ENCODE data around the gene TRIM8.

The TRIM8 gene

DNA sequence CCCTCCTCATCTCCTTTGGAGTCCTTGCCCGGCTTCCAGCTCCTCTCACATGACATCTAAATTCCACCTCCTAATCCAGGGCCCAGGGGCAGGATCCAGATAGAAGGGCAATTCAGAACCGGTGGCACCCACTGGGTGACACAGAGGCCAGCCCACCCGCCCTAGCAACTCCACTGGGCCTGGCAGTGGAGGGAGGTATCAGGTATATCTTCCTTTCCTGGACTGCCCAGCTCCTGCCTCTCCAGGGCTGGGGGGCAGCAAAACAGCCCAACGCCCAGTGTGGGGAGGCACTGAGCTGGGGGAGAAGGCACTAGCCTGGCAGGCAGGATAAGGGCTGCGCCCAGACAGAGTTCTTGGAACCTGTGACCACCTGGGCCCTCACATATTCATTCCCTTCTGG lies 10.4 kb upstream of the TRIM8 start:
- DNase-seq = no peak

GRCh38 chr10:102634686-102635085 lies 9.6 kb upstream of the TRIM8 start:
- DNase-seq = no peak

- no peak for DNase-seq
Observed at GRCh38 chr10:102635377-102635776, 8.9 kb upstream of the TRIM8 start.

DNA sequence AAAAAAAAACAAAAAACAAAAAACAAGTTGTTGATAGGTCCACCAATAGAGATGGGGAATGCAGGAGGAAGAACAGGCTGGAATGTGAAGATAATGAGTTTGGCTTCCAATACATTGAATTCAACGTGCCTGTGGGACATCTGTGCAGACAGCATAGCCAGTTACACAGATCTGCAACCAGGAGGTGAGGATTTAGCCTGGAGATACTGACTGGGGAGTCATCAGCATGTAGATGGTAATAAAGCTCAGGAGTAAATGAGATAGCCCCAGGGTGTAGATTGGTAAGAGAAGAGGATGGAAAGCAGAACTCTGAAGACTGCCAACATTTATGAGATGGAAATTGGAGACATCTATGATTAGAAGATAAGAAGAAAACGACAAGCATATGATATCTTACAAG lies 4.7 kb upstream of the TRIM8 start:
- no peak for DNase-seq

DNA sequence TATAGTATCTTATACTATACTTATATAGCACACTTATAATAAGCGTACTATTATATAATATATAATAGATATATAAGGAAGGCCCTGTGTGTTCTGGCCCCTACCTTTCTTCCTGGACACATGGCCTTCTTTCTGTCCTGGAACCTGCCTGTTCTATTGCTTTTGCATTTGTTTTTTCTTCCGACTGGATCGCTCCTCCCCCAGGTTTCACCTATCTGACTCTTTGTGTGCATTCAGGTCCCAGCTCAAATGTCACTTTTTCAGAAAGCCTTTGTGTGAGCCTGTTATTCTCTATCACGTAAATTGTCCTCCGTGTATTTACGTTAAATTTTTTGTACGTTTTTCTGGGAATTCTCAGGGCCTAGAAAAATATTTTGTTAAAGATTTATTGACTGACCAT lies 2.9 kb upstream of the TRIM8 start:
- DNase-seq = no peak

DNA sequence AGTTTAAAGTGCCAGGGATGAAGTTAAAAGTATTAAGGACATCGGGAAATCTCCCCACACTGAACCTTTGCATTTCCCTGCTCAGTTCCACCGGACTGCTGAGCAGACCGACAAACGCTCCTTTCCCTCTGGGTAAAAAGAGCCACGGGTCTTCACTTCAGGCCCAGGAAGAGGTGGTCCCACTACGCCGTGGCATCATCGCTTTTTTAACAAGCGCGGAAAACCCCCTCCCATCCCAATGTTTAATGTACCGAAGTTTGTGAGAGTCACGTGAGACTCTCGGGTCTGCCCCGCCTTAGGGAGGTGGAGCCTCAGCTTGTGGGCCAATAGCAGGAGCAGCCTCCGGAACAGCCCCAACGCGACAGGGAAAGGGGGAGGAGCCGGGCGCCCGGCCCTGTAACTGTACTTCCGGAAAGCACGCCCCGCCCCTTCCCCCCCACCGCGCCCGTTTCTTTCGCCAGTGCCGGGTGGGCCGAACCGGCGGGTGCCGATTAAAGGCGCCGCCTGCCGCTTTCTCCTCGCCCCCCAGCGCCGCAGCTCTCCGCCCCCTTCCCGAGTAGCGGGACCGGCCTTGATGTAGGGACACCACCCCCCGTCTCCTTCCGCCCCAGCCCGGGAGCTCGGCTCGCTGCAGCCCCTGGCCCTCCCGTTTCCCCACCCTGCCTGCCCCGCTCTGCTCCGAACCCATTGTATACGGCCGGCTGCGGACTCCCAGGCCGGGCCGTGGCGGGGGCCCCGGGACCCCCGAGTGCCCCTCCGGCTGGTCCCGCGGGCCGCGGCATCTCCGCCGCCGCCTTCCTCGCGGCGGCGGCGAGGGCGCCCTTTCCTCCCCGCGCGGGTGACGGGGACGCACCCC lies 2.2 kb upstream of the TRIM8 start:
- DNase-seq = peak; percentile 69

DNA sequence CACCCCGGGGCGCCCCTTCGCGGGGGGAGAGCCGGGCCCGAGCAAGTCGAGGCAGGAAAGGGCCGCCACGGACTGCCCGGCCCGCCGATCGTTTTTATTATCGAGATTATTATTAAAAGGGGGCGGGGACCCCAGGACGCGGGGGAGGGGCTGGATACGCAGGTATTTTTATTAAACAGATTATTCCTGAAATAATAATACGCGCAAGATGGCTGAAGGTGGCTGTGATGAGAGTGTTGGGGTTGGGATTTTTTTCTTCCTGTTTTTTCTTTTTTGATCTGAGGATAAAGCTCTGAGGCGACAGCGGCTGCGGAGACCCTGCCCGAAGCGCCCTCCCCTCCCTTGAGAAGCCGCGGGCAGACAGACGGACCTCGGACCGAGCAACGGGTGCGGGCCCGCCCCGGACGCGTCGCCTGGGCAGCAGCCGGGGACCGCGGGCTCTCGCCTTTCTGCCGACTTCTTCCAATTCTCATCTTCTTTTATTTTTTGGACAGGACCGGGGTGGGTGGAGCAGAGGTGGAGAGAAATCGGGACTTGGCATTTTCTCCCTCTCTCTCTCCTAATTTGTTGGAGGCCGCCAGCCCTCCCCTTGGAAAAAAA lies 1.4 kb upstream of the TRIM8 start:
- no peak for DNase-seq

DNA sequence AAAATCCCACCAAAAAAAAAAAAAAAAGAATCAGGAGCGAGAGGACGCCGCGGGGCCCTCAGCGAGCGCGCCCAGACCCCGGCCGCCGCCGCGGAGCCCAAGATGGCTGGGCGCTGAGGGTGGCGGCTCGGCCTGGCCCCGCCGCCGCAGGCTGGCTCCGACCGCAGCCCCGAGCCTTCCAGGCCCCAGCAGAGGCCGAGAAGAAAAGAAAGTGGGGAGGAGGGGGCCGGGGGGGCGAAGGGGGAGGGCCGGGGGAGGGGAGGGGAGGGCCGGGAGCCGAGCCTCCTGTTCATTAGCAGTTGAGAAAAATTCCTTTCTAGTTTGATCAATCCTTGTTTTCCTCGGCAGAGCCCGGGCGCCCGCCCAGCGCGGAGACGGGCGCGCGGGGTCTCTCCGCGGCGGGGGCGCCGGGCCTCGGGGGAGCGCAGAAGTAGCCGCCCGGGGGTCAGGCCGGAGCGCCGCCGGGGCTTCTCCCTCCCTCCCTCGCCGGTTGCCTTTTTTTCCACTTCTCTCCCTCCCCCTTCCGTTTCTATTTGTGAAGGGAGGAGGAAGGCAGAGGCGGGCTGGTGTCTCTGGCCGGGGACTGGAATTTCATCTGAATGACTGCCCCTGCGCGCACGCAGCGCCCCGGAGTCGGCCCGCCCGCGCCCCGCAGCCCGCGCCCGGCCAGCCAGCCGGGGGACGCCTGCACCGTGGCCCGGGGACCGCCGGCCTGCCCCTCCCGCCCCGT lies 778 bp upstream of the TRIM8 start:
- no peak for DNase-seq

GRCh38 chr10:102644646-102645387 lies 538 bp downstream of the TRIM8 start:
- DNase-seq = no peak

GRCh38 chr10:102645388-102645740 lies 1.1 kb downstream of the TRIM8 start:
- DNase-seq = no peak

- DNase-seq = no peak
Observed at GRCh38 chr10:102645741-102646609, 1.7 kb downstream of the TRIM8 start.

DNA sequence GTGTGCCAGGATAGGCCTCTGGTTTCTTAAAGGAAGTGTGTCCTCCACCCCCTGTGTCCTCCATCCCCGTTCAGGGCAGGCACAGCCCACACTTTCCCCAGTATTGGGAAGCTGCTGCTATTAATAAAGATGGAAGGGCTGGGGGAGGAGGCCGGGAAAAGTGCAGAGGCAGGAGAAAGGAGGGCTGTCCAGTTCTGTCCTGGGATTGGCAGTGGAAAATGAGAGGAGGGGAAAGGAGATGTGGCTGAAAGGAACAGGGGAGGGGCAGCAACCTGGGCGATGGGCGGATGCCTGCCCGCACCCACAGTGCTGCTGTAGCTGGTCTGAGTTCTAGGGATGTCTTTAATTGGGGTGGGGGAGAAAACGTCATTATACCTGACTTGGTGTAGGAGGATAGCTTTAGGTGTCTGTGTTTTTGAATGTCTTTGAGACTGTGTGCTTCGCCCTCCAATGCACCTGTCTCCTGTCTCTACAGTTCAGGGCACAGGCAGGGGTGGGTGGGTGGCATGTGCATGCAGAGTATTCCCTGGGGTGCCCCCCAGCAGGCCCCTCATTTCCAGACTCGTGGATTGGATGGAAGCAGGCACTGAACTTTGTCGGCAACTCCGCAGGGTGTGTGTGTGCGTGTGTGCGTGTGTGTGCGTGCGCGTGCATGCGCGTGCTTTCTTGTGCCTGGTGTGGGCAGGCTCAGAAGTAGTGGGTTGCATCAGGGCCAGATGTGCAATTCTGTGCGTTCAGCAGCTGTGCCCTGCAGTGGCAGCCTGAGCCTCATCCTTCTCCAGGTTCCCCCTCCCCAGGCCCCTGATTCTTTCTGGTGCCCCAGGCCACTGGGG lies 2.5 kb downstream of the TRIM8 start:
- no peak for DNase-seq

- no peak for DNase-seq
Observed at GRCh38 chr10:102647443-102648268, 3.4 kb downstream of the TRIM8 start.

DNA sequence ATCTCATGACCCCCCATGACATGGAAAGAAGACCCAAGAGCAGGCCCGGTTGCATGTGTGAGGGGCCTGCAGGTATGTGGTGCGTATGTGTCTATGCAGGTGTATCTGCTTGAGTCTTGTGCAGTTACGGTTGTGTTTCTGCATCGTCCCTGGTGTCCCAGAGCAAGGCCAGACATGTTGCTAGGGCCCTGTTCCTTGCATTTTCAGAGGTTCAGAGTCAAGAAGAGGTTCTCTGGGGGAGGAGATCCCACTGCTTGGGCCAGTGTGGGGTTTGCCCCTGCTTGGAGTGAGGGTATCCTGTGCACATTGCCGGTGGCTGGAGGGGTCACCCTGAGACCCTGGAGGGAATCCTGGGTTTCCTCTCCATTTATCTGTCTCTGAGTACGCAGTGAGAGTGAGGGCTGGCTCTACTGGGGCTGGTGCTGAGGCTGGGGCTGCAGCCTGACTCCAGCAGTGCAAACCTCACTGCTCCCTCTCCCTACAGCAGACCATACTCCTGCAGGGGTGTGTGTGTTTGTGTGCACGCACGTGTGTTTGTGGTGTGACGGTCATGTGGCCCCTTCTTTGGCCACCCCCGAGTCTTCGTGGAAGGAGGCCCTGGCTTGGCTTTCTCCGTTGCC lies 4.1 kb downstream of the TRIM8 start:
- DNase-seq = no peak

- no peak for DNase-seq
Observed at GRCh38 chr10:102648889-102649796, 4.9 kb downstream of the TRIM8 start.

GRCh38 chr10:102649797-102650654 lies 5.7 kb downstream of the TRIM8 start:
- no peak for DNase-seq

GRCh38 chr10:102650655-102651454 lies 6.6 kb downstream of the TRIM8 start:
- no peak for DNase-seq
